Measurements from ENCODE around the gene GSX2. TPM values are rescaled to one million over a fixed set of nuclear protein-coding genes. Genes with fewer than 3 reads are reported as not detected.
"Not testable (repeated sequence)": the region's sequence is repeated elsewhere in the genome, so short reads cannot be mapped to it uniquely, and the experiment has no call there.

GSX2 gene
- total RNA-seq, 4 donors from 2014 or later: 0.81 to 2.8 (median 1.7) TPM

- no peak overlapping the region for H3K4me3 ChIP-seq (ENCODE audit: low read depth, poor library complexity, severe bottlenecking)
- no peak for TF ChIP-seq POLR2A (IDR thresholded peaks at IDR 0.05)
- TF ChIP-seq CTCF (IDR thresholded peaks at IDR 0.05): no peak
- WGBS, 2 donors: 29 to 32% methylated on average over 10 of the region's 10 CpGs
- DNase-seq (ENCODE audit: low spot score in 2 of 2): no peak
- intact Hi-C loops (cut with DNase I; ENCODE audit: low total_unique reads): no loop called here
These were observed 10.1 kb downstream of the GSX2 start for GRCh38 chr4:54110019-54110416.

GRCh38 chr4:54113206-54113605 lies 13.2 kb downstream of the GSX2 start:
- H3K4me3 ChIP-seq (ENCODE audit: low read depth, poor library complexity, severe bottlenecking); DNase-seq (ENCODE audit: low spot score in 2 of 2); intact Hi-C loops (cut with DNase I; ENCODE audit: low total_unique reads): not testable (repeated sequence)
- WGBS, 2 donors: 97 to 100% methylated on average over 1 of the region's 1 CpG

- WGBS, 2 donors: 74 to 82% methylated on average over 6 of the region's 6 CpGs
- DNase-seq (ENCODE audit: low spot score in 2 of 2); intact Hi-C loops (cut with DNase I; ENCODE audit: low total_unique reads); H3K4me3 ChIP-seq (ENCODE audit: low read depth, poor library complexity, severe bottlenecking): not testable (repeated sequence)
These were observed 16.3 kb downstream of the GSX2 start for GRCh38 chr4:54116246-54116645.

- no peak for DNase-seq (ENCODE audit: low spot score in 2 of 2)
- 74 to 75% methylated on average over 5 of the region's 5 CpGs for WGBS, 2 donors
- intact Hi-C loops (cut with DNase I; ENCODE audit: low total_unique reads): no loop called here
These were observed 19.1 kb downstream of the GSX2 start for GRCh38 chr4:54118850-54119589.

GRCh38 chr4:54120518-54120917 lies 20.6 kb downstream of the GSX2 start:
- DNase-seq (ENCODE audit: low spot score in 2 of 2): no peak
- intact Hi-C loops (cut with DNase I; ENCODE audit: low total_unique reads): no loop called here
- no peak overlapping the region for H3K4me3 ChIP-seq (ENCODE audit: low read depth, poor library complexity, severe bottlenecking)
- TF ChIP-seq POLR2A (IDR thresholded peaks at IDR 0.05): no peak

More at GRCh38 chr4:54118850-54119589, 19.1 kb downstream of the GSX2 start:
- no peak for TF ChIP-seq POLR2A (IDR thresholded peaks at IDR 0.05)
- no peak for TF ChIP-seq CTCF (IDR thresholded peaks at IDR 0.05)
- no peak overlapping the region for H3K4me3 ChIP-seq (ENCODE audit: low read depth, poor library complexity, severe bottlenecking)

- no peak overlapping the region for H3K4me3 ChIP-seq (ENCODE audit: low read depth, poor library complexity, severe bottlenecking)
- DNase-seq (ENCODE audit: low spot score in 2 of 2): no peak
- 94 to 100% methylated on average over 1 of the region's 1 CpG for WGBS, 2 donors
- intact Hi-C loops (cut with DNase I; ENCODE audit: low total_unique reads): no loop called here
- TF ChIP-seq CTCF (IDR thresholded peaks at IDR 0.05) (no peak), POLR2A (IDR thresholded peaks at IDR 0.05) (no peak)
These were observed 27.7 kb downstream of the GSX2 start for GRCh38 chr4:54127660-54128059.

GRCh38 chr4:54128694-54129093 lies 28.7 kb downstream of the GSX2 start:
- WGBS, 2 donors: 99 to 100% methylated on average over 2 of the region's 2 CpGs
- DNase-seq (ENCODE audit: low spot score in 2 of 2); intact Hi-C loops (cut with DNase I; ENCODE audit: low total_unique reads); H3K4me3 ChIP-seq (ENCODE audit: low read depth, poor library complexity, severe bottlenecking): not testable (repeated sequence)

GRCh38 chr4:54139332-54139731 lies 39.4 kb downstream of the GSX2 start:
- H3K4me3 ChIP-seq (ENCODE audit: low read depth, poor library complexity, severe bottlenecking): no peak overlapping the region
- TF ChIP-seq POLR2A (IDR thresholded peaks at IDR 0.05) (no peak), CTCF (IDR thresholded peaks at IDR 0.05) (no peak)
- WGBS, 2 donors: 53 to 62% methylated on average over 4 of the region's 4 CpGs
- intact Hi-C loops (cut with DNase I; ENCODE audit: low total_unique reads): no loop called here
- no peak for DNase-seq (ENCODE audit: low spot score in 2 of 2)
